ENCODE measurements around the gene PAPPA2.

The PAPPA2 gene

GRCh38 chr1:176682830-176683535, 220.0 kb downstream of the PAPPA2 start:
- DNase-seq (ENCODE audit: low read depth) = no peak
- no peak overlapping the region for H3K4me3 ChIP-seq (ENCODE audit: low read length)
- no peak for TF ChIP-seq CTCF (IDR thresholded peaks at IDR 0.05; ENCODE audit: insufficient read depth, low read depth, low read length, missing control alignments)

- H3K4me3 ChIP-seq (ENCODE audit: low read length) = no peak overlapping the region
- peak; percentile 66 for DNase-seq (ENCODE audit: low read depth)
- TF ChIP-seq CTCF (IDR thresholded peaks at IDR 0.05; ENCODE audit: insufficient read depth, low read depth, low read length, missing control alignments) = peak; percentile 86
These were observed 228.6 kb downstream of the PAPPA2 start for GRCh38 chr1:176691251-176692228.

- no peak for DNase-seq (ENCODE audit: low read depth)
- TF ChIP-seq CTCF (IDR thresholded peaks at IDR 0.05; ENCODE audit: insufficient read depth, low read depth, low read length, missing control alignments) = no peak
- H3K4me3 ChIP-seq (ENCODE audit: low read length) = no peak overlapping the region
These were observed 229.5 kb downstream of the PAPPA2 start for GRCh38 chr1:176692431-176692830.

GRCh38 chr1:176692988-176693696, 230.2 kb downstream of the PAPPA2 start:
- TF ChIP-seq CTCF (IDR thresholded peaks at IDR 0.05; ENCODE audit: insufficient read depth, low read depth, low read length, missing control alignments) = no peak
- no peak overlapping the region for H3K4me3 ChIP-seq (ENCODE audit: low read length)
- DNase-seq (ENCODE audit: low read depth) = no peak

GRCh38 chr1:176693697-176694329, 230.8 kb downstream of the PAPPA2 start:
- peak; percentile 3 for DNase-seq (ENCODE audit: low read depth)
- no peak for TF ChIP-seq CTCF (IDR thresholded peaks at IDR 0.05; ENCODE audit: insufficient read depth, low read depth, low read length, missing control alignments)
- no peak overlapping the region for H3K4me3 ChIP-seq (ENCODE audit: low read length)

- H3K4me3 ChIP-seq (ENCODE audit: low read length) = no peak overlapping the region
- no peak for DNase-seq (ENCODE audit: low read depth)
- no peak for TF ChIP-seq CTCF (IDR thresholded peaks at IDR 0.05; ENCODE audit: insufficient read depth, low read depth, low read length, missing control alignments)
These were observed 231.7 kb downstream of the PAPPA2 start for GRCh38 chr1:176694713-176695112.

All from epithelial cell of esophagus (primary cell).